H1 (cell line): ENCODE measurements around the gene PVR. TPM values are rescaled to one million over a fixed set of nuclear protein-coding genes. Genes with fewer than 3 reads are reported as not detected.

Experiments
- CTCF ChIA-PET: fragments of 300-600 bp; sonication (Branson Sonifier 250); formaldehyde crosslinking; loops from one replicate; lab custom pipeline; 2021; ENCODE audit not compliant: partially characterized antibody; lab: Charles Lee
- POLR2A ChIA-PET: fragments of 300-600 bp; sonication (Branson Sonifier 250); formaldehyde crosslinking; loops from one replicate; lab custom pipeline; 2021; ENCODE audit warnings: inconsistent platforms; ENCODE audit not compliant: partially characterized antibody; lab: Charles Lee
- DNase-seq, 2 experiments: peaks; one replicate each; pipeline versions ENCODE4 v3.0.0 to v3.0.0-alpha.2; 2010 to 2022; ENCODE audit warnings: low spot score in 2 of 2, low read depth in 1 of 2, mixed read lengths in 1 of 2
- FAIRE-seq: peaks from 2 replicates; lab custom pipeline; 2011; peaks lifted over from hg19 to GRCh38; lab: Jason Lieb, UNC
- H2AFZ ChIP-seq: 2 replicates; pipeline ENCODE4 v1.8.1; 2012; ENCODE audit warnings: low read length, inconsistent platforms
- H2AK5ac ChIP-seq: 2 replicates; pipeline ENCODE4 v1.6.1; 2013; ENCODE audit warnings: low read depth, low read length
- H2BK120ac ChIP-seq: replicated peaks from 2 replicates; pipeline ENCODE3; 2013; ENCODE audit warnings: low read depth, low read length, inconsistent platforms
- H2BK12ac ChIP-seq: 2 replicates; pipeline ENCODE4 v1.6.1; 2013; ENCODE audit warnings: low read depth, low read length
- H2BK15ac ChIP-seq: 2 replicates; pipeline ENCODE4 v1.6.1; 2013; ENCODE audit warnings: low read length
- H2BK20ac ChIP-seq: 2 replicates; pipeline ENCODE4 v1.6.1; 2013; ENCODE audit warnings: low read length
- H2BK5ac ChIP-seq: 2 replicates; pipeline ENCODE4 v1.6.1; 2013; ENCODE audit warnings: low read depth, low read length
- H3K14ac ChIP-seq: 2 replicates; pipeline ENCODE4 v1.6.1; 2013; ENCODE audit warnings: inconsistent platforms; ENCODE audit not compliant: insufficient read length
- H3K18ac ChIP-seq: 2 replicates; pipeline ENCODE4 v1.6.1; 2013; ENCODE audit warnings: low read length; ENCODE audit errors: extremely low read depth
- H3K23ac ChIP-seq: 2 replicates; pipeline ENCODE4 v1.6.1; 2013; ENCODE audit warnings: inconsistent platforms; ENCODE audit not compliant: insufficient read length
- H3K23me2 ChIP-seq: 2 replicates; pipeline ENCODE4 v1.6.1; 2013; ENCODE audit warnings: low read depth, low read length
- H3K27ac ChIP-seq: 2 replicates; pipeline ENCODE4 v1.6.1; 2011; ENCODE audit warnings: low read depth, low read length, inconsistent platforms
- H3K27me3 ChIP-seq, 4 experiments: replicated peaks in 1 of 4; 1 replicate in 1 of 4; 2 replicates in 3 of 4; pipeline versions ENCODE4 v1.6.1 to v1.8.1; 2011 to 2013; ENCODE audit warnings: low read length in 3 of 4, mild to moderate bottlenecking in 3 of 4, inconsistent platforms in 2 of 4, mixed read lengths in 2 of 4, moderate library complexity in 1 of 4; ENCODE audit not compliant: control insufficient read depth in 3 of 4, insufficient read depth in 3 of 4; ENCODE audit errors: extremely low read depth in 1 of 4
- H3K36me3 ChIP-seq, 4 experiments: 2 replicates each; pipeline versions ENCODE4 v1.6.1 to v1.8.1; 2011 to 2013; ENCODE audit warnings: mild to moderate bottlenecking in 4 of 4, low read length in 3 of 4, moderate library complexity in 2 of 4, control low read depth in 1 of 4, inconsistent platforms in 1 of 4; ENCODE audit not compliant: insufficient read depth in 4 of 4, control insufficient read depth in 2 of 4
- H3K4ac ChIP-seq: replicated peaks from 2 replicates; pipeline ENCODE3; 2013; ENCODE audit warnings: low read length, low read depth, mixed read lengths, inconsistent platforms; ENCODE audit not compliant: insufficient read length
- H3K4me1 ChIP-seq, 4 experiments: replicated peaks in 1 of 4; 1 replicate in 1 of 4; 2 replicates in 3 of 4; pipeline versions ENCODE4 v1.6.1 to v1.8.1; 2011 to 2013; ENCODE audit warnings: low read length in 3 of 4, inconsistent platforms in 2 of 4, mixed read lengths in 1 of 4; ENCODE audit not compliant: insufficient read depth in 4 of 4, control insufficient read depth in 3 of 4
- H3K4me2 ChIP-seq, 2 experiments: 2 replicates each; pipeline versions ENCODE4 v1.6.1 to v1.8.1; 2011 to 2013; ENCODE audit warnings: low read depth in 2 of 2, low read length in 2 of 2, control low read depth in 1 of 2, inconsistent platforms in 1 of 2, mild to moderate bottlenecking in 1 of 2; ENCODE audit not compliant: insufficient read depth in 1 of 2
- H3K4me3 ChIP-seq, 4 experiments: fragments of 200-600, 300-600 bp in 1 of 4; sonication (generic), shearing (Covaris generic), sonication (Bioruptor Twin) in 1 of 4; 2 replicates each; pipeline versions ENCODE4 v1.5.1 to v1.8.1; 2011 to 2016; ENCODE audit warnings: low read length in 4 of 4, low read depth in 3 of 4, control low read depth in 2 of 4, inconsistent platforms in 2 of 4, mild to moderate bottlenecking in 2 of 4, mixed read lengths in 1 of 4, moderate library complexity in 1 of 4; ENCODE audit not compliant: insufficient read depth in 2 of 4; ENCODE audit errors: extremely low read depth in 1 of 4
- H3K56ac ChIP-seq: replicated peaks from 2 replicates; pipeline ENCODE3; 2013; ENCODE audit warnings: low read depth, mild to moderate bottlenecking, mixed read lengths, low read length, inconsistent platforms; ENCODE audit not compliant: insufficient read length
- H3K79me1 ChIP-seq: 2 replicates; pipeline ENCODE4 v1.6.1; 2013; ENCODE audit warnings: low read depth, low read length, control low read depth
- H3K79me2 ChIP-seq, 2 experiments: 2 replicates each; pipeline versions ENCODE4 v1.6.1 to v1.8.1; 2012 to 2013; ENCODE audit warnings: low read length in 2 of 2, mild to moderate bottlenecking in 2 of 2, inconsistent platforms in 1 of 2; ENCODE audit not compliant: insufficient read depth in 2 of 2, control insufficient read depth in 1 of 2
- H3K9ac ChIP-seq, 4 experiments: replicated peaks in 1 of 4; 1 replicate in 1 of 4; 2 replicates in 3 of 4; pipeline versions ENCODE4 v1.6.1 to v1.8.1; 2011 to 2013; ENCODE audit warnings: low read depth in 3 of 4, low read length in 3 of 4, control low read depth in 2 of 4, mild to moderate bottlenecking in 2 of 4, moderate library complexity in 2 of 4, inconsistent platforms in 1 of 4; ENCODE audit errors: extremely low read depth in 1 of 4
- H3K9me3 ChIP-seq, 2 experiments: 2 replicates each; pipeline versions ENCODE4 v1.6.1 to v1.8.1; 2012 to 2013; ENCODE audit warnings: mild to moderate bottlenecking in 2 of 2, moderate library complexity in 2 of 2, control low read depth in 1 of 2, inconsistent platforms in 1 of 2, low read depth in 1 of 2, low read length in 1 of 2, mixed read lengths in 1 of 2; ENCODE audit not compliant: insufficient read depth in 2 of 2
- H4K20me1 ChIP-seq, 2 experiments: replicated peaks in 1 of 2; 2 replicates each; pipeline versions ENCODE3 to v1.8.1; 2011 to 2013; ENCODE audit warnings: inconsistent platforms in 2 of 2, low read length in 2 of 2, mild to moderate bottlenecking in 1 of 2; ENCODE audit not compliant: insufficient read depth in 2 of 2, control insufficient read depth in 1 of 2
- H4K5ac ChIP-seq: 2 replicates; pipeline ENCODE4 v1.6.1; 2013; ENCODE audit warnings: low read length, low read depth, mixed read lengths, inconsistent platforms; ENCODE audit not compliant: insufficient read length
- H4K8ac ChIP-seq: 2 replicates; pipeline ENCODE4 v1.8.0; 2013; ENCODE audit warnings: mild to moderate bottlenecking, moderate library complexity, low read length, inconsistent platforms; ENCODE audit not compliant: insufficient read depth; ENCODE audit errors: extremely low read depth
- H4K91ac ChIP-seq: replicated peaks from 2 replicates; pipeline ENCODE3; 2013; ENCODE audit warnings: low read length, mixed read lengths, inconsistent platforms; ENCODE audit not compliant: insufficient read length
- BACH1 ChIP-seq: IDR thresholded peaks from 2 replicates; pipeline ENCODE4 v1.6.1; 2012; ENCODE audit warnings: low read length, improper control_type of control experiment
- HDAC6 ChIP-seq: IDR thresholded peaks from one replicate; pipeline ENCODE4 v1.7.1; 2012; ENCODE audit warnings: low read depth, mild to moderate bottlenecking, inconsistent platforms, low read length, moderate library complexity
- KDM1A ChIP-seq: fragments of 200-600, 300-600 bp; sonication (generic); IDR thresholded peaks from 2 replicates; pipeline ENCODE4 v1.7.1; 2016; ENCODE audit warnings: mild to moderate bottlenecking, low read length, borderline replicate concordance
- MAX ChIP-seq: IDR thresholded peaks from 2 replicates; pipeline ENCODE4 v1.6.1; 2012; ENCODE audit warnings: inconsistent platforms
- NRF1 ChIP-seq: IDR thresholded peaks from 2 replicates; pipeline ENCODE4 v1.6.1; 2011; ENCODE audit warnings: mild to moderate bottlenecking, low read depth, low read length, improper control_type of control experiment
- SIN3A ChIP-seq, 2 experiments: IDR thresholded peaks in 1 of 2; conservative IDR thresholded peaks in 1 of 2; 2 replicates each; pipeline ENCODE4 v1.6.1; 2011 to 2012; ENCODE audit warnings: low read length in 2 of 2, improper control_type of control experiment in 1 of 2, low read depth in 1 of 2, mild to moderate bottlenecking in 1 of 2
- SRF ChIP-seq: IDR thresholded peaks from 2 replicates; pipeline ENCODE4 v1.6.1; 2011; ENCODE audit warnings: mild to moderate bottlenecking, low read depth, low read length, moderate library complexity
- WGBS, 2 experiments: shearing (Covaris generic) in 1 of 2; methylation state at CpG; one replicate each; pipeline versions ENCODE4 v1.1.6 to v1.1.7; 2013 to 2015; ENCODE audit warnings: low lambda C conversion rate in 2 of 2, mixed read lengths in 2 of 2, inconsistent platforms in 1 of 2, low coverage in 1 of 2, missing lambda C conversion rate in 1 of 2; ENCODE audit not compliant: insufficient replicate concordance in 2 of 2, insufficient coverage in 1 of 2, insufficient read length in 1 of 2; ENCODE audit errors: extremely low coverage in 1 of 2, missing lambda C conversion rate in 1 of 2; 5-methylcytosine and 5-hydroxymethylcytosine counted together
- polyA plus RNA-seq, 7 experiments: library from polyadenylated mRNA; depleted of rRNA in 3 of 7; stranded (reverse) in 5 of 7; unstranded in 2 of 7; fragments of >200 nt in 5 of 7; fragments of 200-250 nt in 2 of 7; gene quantifications; 1 replicate in 5 of 7; 2 replicates in 1 of 7; 4 replicates in 1 of 7; pipeline versions ENCODE4 v1.2.1 to v1.2.3, GENCODE V29; 2011 to 2013; ENCODE audit warnings: missing spikeins in 2 of 7, mixed read lengths in 2 of 7
- total RNA-seq: library from RNA; stranded (reverse); fragmentation: NEBNext Ultra II Directional; extraction: Animal tissue kit (Norgen Biotek cat#: 25700); gene quantifications from 2 replicates; pipeline ENCODE4 v1.2.1, GENCODE V29; 2021
- TF ChIP-seq, protein P1 (sequence below): IDR thresholded peaks from 2 replicates; pipeline ENCODE4 v1.6.1; 2012; ENCODE audit warnings: inconsistent platforms

The PVR gene
- total and polyA plus RNA-seq, 2 of the 8 experiments (the other 6 are each of a cell fraction or from before 2014, with no cell fraction given) = 13.3 to 14.8 TPM

DNA sequence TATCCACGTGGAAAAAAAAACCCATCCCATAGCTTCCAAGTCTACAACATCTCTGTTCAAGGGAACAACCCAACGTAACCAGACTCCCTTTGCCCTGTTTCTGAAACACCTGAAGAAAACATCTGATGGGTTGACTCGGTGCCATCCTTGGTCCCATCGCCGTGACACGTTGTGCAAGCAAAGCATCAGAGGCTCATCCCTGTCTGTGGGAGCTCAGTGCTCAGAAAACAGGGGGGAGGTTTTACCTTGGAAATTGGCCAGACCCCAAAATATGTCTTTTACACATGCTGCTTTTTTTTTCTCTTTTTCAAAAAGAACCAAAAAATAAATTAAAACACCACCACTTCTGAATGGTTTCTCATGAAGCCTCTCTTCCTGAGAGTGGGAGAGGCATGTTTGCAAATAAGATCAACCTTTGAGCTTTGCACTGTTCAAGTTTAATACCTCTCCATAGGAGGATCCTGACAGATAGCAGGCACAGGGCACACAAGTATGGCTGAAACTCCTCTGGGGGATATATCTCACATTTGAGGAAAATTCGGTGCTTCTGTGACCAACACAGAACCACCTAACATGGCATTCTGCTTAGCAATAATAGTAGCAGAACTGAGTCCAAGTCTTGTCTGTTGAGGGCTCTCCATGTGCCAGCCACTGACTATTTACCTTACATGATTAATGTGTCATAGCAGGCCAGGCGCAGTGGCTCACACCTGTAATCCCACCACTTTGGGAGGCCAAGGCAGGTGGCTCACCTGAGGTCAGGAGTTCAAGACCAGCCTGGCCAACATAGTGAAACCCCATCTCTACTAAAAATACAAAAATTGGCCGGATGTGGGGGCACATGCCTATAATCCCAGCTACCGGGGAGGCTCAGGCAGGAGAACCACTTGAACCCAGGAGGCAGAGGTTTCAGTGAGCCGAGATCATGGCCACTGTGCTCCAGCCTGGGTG lies 7.0 kb upstream of the PVR start:
- Histone ChIP-seq H2BK15ac (no peak overlapping the region), H3K27ac (no peak overlapping the region), H3K18ac (no peak overlapping the region), H4K20me1 (no peaks in the 10 kb centered on the region), H3K4me1 (peaks cover 0 to 2% (median 0%) of the 10 kb centered on the region in 4 experiments; a peak in 1 of 7 replicates), H3K79me2 (no peaks in the 10 kb centered on the region), H3K4me3 (no peak overlapping the region), H3K79me1 (no peaks in the 10 kb centered on the region)
- DNase-seq (no peak), FAIRE-seq (no peak)
- no peak for TF ChIP-seq KDM1A
- TF ChIP-seq NRF1 = no peak
- no peak for TF ChIP-seq SRF
- no peak for TF ChIP-seq SIN3A (conservative IDR thresholded peaks at IDR 0.05 in 1 of 2, IDR thresholded peaks at IDR 0.05 in 1 of 2; ENCODE audit: low read depth in 1 of 2, low read length in 2 of 2)
- TF ChIP-seq MAX = no peak
- no peak for TF ChIP-seq BACH1
- TF ChIP-seq, protein P1, sequence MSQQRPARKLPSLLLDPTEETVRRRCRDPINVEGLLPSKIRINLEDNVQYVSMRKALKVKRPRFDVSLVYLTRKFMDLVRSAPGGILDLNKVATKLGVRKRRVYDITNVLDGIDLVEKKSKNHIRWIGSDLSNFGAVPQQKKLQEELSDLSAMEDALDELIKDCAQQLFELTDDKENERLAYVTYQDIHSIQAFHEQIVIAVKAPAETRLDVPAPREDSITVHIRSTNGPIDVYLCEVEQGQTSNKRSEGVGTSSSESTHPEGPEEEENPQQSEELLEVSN = no peak
- no peak for TF ChIP-seq HDAC6
- TF ChIP-seq, all 59 proteins: peak for 0
- no peak overlapping the region for H3K9ac ChIP-seq
- H3K4me2 ChIP-seq = no peak overlapping the region
- no peak overlapping the region for H3K56ac ChIP-seq
- ChIA-PET CTCF (interaction anchor here (0.8 to 2.4 kb wide), 11 partner anchors 9 to 66 kb away, joined by 3 to 12 read pairs (median 3); no protein-coding TSS in a partner anchor), POLR2A (no interaction called here)
- H3K23ac ChIP-seq = no peak overlapping the region
- H3K23me2 ChIP-seq = no peaks in the 10 kb centered on the region
- no peak overlapping the region for H2BK120ac ChIP-seq
- H3K27me3 ChIP-seq = no peaks in the 10 kb centered on the region
- no peak overlapping the region for H2BK5ac ChIP-seq
- H3K36me3 ChIP-seq = no peaks in the 10 kb centered on the region
- no peak overlapping the region for H3K14ac ChIP-seq
- H2BK20ac ChIP-seq = no peak overlapping the region
- H3K9me3 ChIP-seq = 0 out of 4 replicates have a peak, but pooled peaks cover 0 to 2% of the 10 kb centered on the region in 2 experiments
- H2BK12ac ChIP-seq = no peak overlapping the region
- H4K91ac ChIP-seq = no peak overlapping the region
- no peak overlapping the region for H4K8ac ChIP-seq
- no peak overlapping the region for H2AK5ac ChIP-seq
- WGBS, 2 experiments = 91% methylated on average over 11 of the region's 11 CpGs; no CpG with 5 or more reads in 1 of the 2 experiments
- H2AFZ ChIP-seq = no peak overlapping the region
- H4K5ac ChIP-seq = no peak overlapping the region
- H3K4ac ChIP-seq = no peak overlapping the region
